NCI-H1417 treated with DMSO at 0.1 percent for 48 hours (cell line): ENCODE measurements around the gene IL21.
"Not testable (repeated sequence)": the region's sequence is repeated elsewhere in the genome, so short reads cannot be mapped to it uniquely, and the experiment has no call there.

Experiments
- DNase-seq: peaks from one replicate; lab custom pipeline; 2025; lab: John Stamatoyannopoulos, UW

The IL21 gene

GRCh38 chr4:122621016-122621507 lies at the start of gene IL21:
TSS of gene IL21 (minus strand) at chr4:122621066. CDS start at chr4:122621011, 55 bp downstream.
- no peak for DNase-seq

GRCh38 chr4:122669911-122670738 lies 49.3 kb upstream of the IL21 start:
- no peak for DNase-seq

GRCh38 chr4:122668241-122668640 lies 47.4 kb upstream of the IL21 start:
- no peak for DNase-seq

- no peak for DNase-seq
Measured at GRCh38 chr4:122666527-122667245, 45.8 kb upstream of the IL21 start.

- no peak for DNase-seq
Measured at GRCh38 chr4:122665161-122665929, 44.5 kb upstream of the IL21 start.

- no peak for DNase-seq
Measured at GRCh38 chr4:122663814-122664610, 43.1 kb upstream of the IL21 start.

- DNase-seq, result no peak
Measured at GRCh38 chr4:122663291-122663690, 42.4 kb upstream of the IL21 start.

- no peak for DNase-seq
Measured at GRCh38 chr4:122662701-122663100, 41.8 kb upstream of the IL21 start.

- no peak for DNase-seq
Measured at GRCh38 chr4:122661176-122662160, 40.6 kb upstream of the IL21 start.

- DNase-seq, result no peak
Measured at GRCh38 chr4:122658818-122659295, 38.0 kb upstream of the IL21 start.

- DNase-seq, result no peak
Measured at GRCh38 chr4:122658377-122658776, 37.5 kb upstream of the IL21 start.

GRCh38 chr4:122657553-122657952 lies 36.7 kb upstream of the IL21 start:
- DNase-seq, result no peak

GRCh38 chr4:122656583-122656982 lies 35.7 kb upstream of the IL21 start:
- not testable (repeated sequence) for DNase-seq

- no peak for DNase-seq
Measured at GRCh38 chr4:122652379-122652778, 31.5 kb upstream of the IL21 start.

GRCh38 chr4:122650148-122650547 lies 29.3 kb upstream of the IL21 start:
- no peak for DNase-seq

GRCh38 chr4:122647656-122648055 lies 26.8 kb upstream of the IL21 start:
- no peak for DNase-seq

- no peak for DNase-seq
Measured at GRCh38 chr4:122643257-122643656, 22.4 kb upstream of the IL21 start.

GRCh38 chr4:122639181-122639580 lies 18.3 kb upstream of the IL21 start:
- DNase-seq, result no peak

GRCh38 chr4:122636697-122637096 lies 15.8 kb upstream of the IL21 start:
- DNase-seq, result no peak

GRCh38 chr4:122635205-122635604 lies 14.3 kb upstream of the IL21 start:
- DNase-seq, result no peak
